AG09319 (cell line): ENCODE data around the gene ARID4B.

Source experiments
- DNase-seq: peaks from one replicate; pipeline ENCODE4 v3.0.0-alpha.2; 2010; ENCODE audit warnings: low read depth; ENCODE audit errors: extremely low read depth
- CTCF ChIP-seq: IDR thresholded peaks from 2 replicates; pipeline ENCODE4 v1.5.1; 2011; ENCODE audit warnings: low read depth, mild to moderate bottlenecking, inconsistent platforms, low read length, moderate library complexity

The ARID4B gene

DNA sequence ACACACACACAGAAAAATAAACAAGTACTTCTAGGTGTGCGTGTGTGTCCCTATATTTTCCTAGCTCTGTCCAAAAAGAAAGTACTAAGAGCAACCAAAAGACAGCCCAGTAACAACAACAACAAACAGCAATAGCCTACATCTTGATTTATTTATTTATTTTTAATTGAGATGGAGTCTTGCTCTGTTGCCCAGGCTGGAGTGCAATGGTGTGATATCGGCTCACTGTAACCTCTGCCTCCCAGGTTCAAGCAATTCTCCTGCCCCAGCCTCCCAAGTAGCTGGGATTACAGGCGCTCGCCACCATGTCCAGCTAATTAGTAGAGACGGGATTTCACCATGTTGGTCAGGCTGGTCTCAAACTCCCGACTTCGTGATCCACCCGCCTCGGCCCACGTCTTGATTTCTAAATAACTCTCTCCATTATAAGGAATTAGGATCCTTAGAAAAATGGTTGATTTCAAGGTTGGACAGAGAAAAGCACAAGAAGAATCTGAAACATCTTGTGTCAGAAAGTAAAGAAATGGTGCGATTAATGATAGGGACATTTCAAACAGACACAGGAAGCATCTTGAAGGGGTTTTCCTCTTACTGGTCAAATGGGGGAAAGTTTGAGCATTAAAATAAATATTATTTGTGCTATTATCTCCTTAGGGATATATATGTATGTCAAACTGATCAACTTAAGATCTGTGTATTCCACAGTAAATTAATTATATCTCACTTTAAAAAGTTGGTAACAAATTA, 59.4 kb downstream of the ARID4B start:
- no peak for DNase-seq
- no peak for TF ChIP-seq CTCF

GRCh38 chr1:235266967-235267366, 61.0 kb downstream of the ARID4B start:
- DNase-seq, result no peak
- no peak for TF ChIP-seq CTCF

DNA sequence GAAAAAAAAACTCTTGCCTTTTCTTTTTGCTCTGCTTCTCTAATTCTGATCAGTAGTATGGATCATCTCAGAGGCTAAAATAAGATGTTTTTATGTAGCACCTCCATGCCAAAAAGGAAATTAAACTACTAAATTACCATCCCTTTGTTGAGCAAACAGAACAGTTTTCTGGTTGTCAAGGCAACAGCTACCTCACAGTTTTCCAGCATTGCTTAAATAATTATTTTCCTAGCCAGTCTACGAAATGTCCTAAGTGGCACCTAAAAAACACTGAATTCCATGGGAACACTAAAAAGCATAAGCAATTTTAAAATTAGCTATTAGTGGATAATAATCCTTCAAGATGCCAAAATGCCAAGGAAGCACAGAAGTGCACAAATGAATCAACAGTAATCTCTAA, 61.7 kb downstream of the ARID4B start:
- TF ChIP-seq CTCF, result no peak

GRCh38 chr1:235265900-235266299, 62.1 kb downstream of the ARID4B start:
- TF ChIP-seq CTCF, result no peak

More for the DNA sequence above, 61.7 kb downstream of the ARID4B start:
- DNase-seq, result no peak

GRCh38 chr1:235264327-235264726, 63.7 kb downstream of the ARID4B start:
- TF ChIP-seq CTCF, result no peak
- no peak for DNase-seq

More at GRCh38 chr1:235265900-235266299, 62.1 kb downstream of the ARID4B start:
- DNase-seq, result no peak

GRCh38 chr1:235262539-235262938, 65.4 kb downstream of the ARID4B start:
- TF ChIP-seq CTCF, result no peak
- DNase-seq, result no peak

DNA sequence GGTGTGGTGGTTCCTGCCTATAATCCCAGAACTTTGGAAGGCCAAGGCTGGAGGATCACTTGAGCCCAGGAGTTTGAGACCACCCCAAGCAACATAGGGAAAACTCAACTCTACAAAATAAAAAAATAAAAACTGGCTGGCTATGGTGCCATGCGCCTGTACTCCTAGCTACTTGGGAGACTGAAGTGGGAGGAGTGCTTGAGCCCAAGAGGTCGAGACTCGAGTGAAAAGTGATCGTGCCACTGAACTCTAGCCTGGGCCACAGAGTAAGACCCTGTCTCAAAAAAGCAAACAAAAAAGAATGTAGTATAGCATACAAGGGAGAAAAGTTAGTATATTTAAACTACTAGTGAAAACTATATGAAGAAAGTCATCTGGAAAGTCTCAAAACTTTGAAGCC, 66.7 kb downstream of the ARID4B start:
- DNase-seq, result no peak
- TF ChIP-seq CTCF, result no peak
